ENCODE measurements around the gene GPC1. TPM values are rescaled to one million over a fixed set of nuclear protein-coding genes. Genes with fewer than 3 reads are reported as not detected.

GPC1 gene
- total and polyA plus RNA-seq, 2 experiments from 2014 or later: 57.8 to 80.9 TPM

DNA sequence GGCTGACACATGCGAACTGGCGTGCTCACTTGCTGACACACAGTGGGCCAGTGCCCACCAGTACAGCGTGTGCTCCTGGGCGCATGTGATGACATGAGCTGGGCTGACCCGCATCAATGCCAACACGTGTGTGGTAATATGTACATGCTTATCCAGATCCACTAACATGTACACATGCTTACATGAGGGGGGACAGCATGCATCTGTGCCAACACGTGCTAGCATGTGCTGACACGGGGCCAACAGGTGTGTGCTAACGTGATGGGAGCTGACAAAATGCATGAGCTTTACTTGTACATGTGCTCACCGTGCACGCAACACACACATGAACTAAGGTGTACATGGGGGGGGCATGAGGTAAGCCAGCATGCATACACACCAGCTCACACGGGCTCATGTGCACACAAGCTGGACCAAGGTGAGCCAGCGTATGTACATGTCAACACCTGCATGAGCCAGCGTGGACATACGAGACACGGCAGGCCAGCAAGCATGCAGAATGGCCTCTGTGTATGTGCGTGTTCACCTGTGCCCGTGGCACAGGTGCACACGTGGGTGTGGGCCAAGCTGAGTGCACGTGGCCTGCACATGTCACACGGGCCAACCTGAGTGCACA, 28.5 kb downstream of the GPC1 start:
- DNase-seq (ENCODE audit: low read depth in 1 of 2, low spot score in 1 of 2): no peak
- Histone ChIP-seq H3K27ac (no peak overlapping the region), H3K36me3 (peaks cover 2% of the 10 kb centered on the region), H3K27me3 (no peaks in the 10 kb centered on the region), H3K4me1 (ENCODE audit: low read depth) (no peaks in the 10 kb centered on the region), H3K4me3 (no peak overlapping the region), H3K9me3 (ENCODE audit: low read depth) (no peaks in the 10 kb centered on the region)
- TF ChIP-seq, protein P1, sequence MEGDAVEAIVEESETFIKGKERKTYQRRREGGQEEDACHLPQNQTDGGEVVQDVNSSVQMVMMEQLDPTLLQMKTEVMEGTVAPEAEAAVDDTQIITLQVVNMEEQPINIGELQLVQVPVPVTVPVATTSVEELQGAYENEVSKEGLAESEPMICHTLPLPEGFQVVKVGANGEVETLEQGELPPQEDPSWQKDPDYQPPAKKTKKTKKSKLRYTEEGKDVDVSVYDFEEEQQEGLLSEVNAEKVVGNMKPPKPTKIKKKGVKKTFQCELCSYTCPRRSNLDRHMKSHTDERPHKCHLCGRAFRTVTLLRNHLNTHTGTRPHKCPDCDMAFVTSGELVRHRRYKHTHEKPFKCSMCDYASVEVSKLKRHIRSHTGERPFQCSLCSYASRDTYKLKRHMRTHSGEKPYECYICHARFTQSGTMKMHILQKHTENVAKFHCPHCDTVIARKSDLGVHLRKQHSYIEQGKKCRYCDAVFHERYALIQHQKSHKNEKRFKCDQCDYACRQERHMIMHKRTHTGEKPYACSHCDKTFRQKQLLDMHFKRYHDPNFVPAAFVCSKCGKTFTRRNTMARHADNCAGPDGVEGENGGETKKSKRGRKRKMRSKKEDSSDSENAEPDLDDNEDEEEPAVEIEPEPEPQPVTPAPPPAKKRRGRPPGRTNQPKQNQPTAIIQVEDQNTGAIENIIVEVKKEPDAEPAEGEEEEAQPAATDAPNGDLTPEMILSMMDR (IDR thresholded peaks at IDR 0.05; ENCODE audit: low read depth, low read length): no peak

DNA sequence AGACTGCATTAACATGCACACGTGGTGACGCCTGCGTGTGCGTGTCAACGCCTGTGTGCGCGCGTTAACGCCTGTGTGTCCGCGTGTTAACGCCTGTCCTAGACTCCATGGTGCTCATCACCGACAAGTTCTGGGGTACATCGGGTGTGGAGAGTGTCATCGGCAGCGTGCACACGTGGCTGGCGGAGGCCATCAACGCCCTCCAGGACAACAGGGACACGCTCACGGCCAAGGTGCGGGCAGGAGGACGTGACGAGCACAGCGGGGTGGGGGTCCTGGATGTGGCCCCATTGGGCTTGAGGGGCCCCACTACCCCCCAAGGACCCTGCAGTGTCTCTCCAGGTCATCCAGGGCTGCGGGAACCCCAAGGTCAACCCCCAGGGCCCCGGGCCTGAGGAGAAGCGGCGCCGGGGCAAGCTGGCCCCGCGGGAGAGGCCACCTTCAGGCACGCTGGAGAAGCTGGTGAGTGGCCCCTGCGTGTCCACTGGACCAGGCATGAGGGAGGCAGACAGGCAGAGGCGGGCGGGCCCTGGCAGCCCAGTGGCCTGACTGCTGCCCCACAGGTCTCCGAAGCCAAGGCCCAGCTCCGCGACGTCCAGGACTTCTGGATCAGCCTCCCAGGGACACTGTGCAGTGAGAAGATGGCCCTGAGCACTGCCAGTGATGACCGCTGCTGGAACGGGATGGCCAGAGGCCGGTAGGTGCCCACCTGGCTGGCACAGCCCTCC, 29.2 kb downstream of the GPC1 start:
- Histone ChIP-seq H3K9me3 (ENCODE audit: low read depth) (no peaks in the 10 kb centered on the region), H3K36me3 (peaks cover 2% of the 10 kb centered on the region), H3K27ac (no peak overlapping the region), H3K4me3 (no peak overlapping the region), H3K4me1 (ENCODE audit: low read depth) (no peaks in the 10 kb centered on the region), H3K27me3 (no peaks in the 10 kb centered on the region)
- TF ChIP-seq, protein P1 (IDR thresholded peaks at IDR 0.05; ENCODE audit: low read depth, low read length): no peak
- DNase-seq (ENCODE audit: low read depth in 1 of 2, low spot score in 1 of 2): no peak

DNA sequence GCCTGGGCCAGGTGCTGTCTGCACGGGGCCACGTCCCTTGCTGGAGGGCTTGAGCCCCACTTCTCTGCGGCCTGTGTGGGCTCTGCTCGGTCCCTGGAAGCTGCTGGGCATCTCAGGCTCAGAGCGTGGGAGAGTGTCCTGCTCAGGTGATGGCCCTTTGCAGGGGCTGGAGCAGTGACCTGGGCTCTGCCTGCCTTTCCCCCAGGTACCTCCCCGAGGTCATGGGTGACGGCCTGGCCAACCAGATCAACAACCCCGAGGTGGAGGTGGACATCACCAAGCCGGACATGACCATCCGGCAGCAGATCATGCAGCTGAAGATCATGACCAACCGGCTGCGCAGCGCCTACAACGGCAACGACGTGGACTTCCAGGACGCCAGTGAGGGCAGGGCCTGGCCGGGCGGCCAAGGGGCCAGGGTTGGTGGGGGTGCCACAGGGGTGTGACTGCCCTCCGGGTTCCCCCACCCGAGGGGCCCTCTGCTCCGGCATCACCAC, 29.9 kb downstream of the GPC1 start:
- peaks cover 2% of the 10 kb centered on the region for H3K36me3 ChIP-seq
- no peaks in the 10 kb centered on the region for H3K27me3 ChIP-seq
- H3K27ac ChIP-seq: no peak overlapping the region
- H3K4me3 ChIP-seq: no peak overlapping the region
- TF ChIP-seq, protein P1 (IDR thresholded peaks at IDR 0.05; ENCODE audit: low read depth, low read length): no peak
- H3K4me1 ChIP-seq (ENCODE audit: low read depth): no peaks in the 10 kb centered on the region
- DNase-seq (ENCODE audit: low read depth in 1 of 2, low spot score in 1 of 2): no peak
- H3K9me3 ChIP-seq (ENCODE audit: low read depth): no peaks in the 10 kb centered on the region

DNA sequence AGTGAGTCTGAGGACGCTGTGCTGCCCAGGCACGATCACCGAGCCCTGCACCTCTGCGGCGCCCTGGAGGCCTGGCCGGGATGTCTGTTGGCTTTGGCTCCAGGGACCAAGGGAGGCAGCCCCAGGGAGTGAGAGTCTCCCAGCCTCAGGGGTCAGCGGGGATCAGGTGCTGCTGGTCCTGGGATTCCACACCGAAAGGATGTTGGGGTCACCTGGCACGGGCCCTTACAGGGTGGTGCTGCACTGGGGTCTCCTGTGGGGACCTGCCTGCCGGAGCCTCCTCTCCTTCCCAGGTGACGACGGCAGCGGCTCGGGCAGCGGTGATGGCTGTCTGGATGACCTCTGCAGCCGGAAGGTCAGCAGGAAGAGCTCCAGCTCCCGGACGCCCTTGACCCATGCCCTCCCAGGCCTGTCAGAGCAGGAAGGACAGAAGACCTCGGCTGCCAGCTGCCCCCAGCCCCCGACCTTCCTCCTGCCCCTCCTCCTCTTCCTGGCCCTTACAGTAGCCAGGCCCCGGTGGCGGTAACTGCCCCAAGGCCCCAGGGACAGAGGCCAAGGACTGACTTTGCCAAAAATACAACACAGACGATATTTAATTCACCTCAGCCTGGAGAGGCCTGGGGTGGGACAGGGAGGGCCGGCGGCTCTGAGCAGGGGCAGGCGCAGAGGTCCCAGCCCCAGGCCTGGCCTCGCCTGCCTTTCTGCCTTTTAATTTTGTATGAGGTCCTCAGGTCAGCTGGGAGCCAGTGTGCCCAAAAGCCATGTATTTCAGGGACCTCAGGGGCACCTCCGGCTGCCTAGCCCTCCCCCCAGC, 30.5 kb downstream of the GPC1 start:
- Histone ChIP-seq H3K27me3 (no peaks in the 10 kb centered on the region), H3K4me1 (ENCODE audit: low read depth) (no peaks in the 10 kb centered on the region), H3K4me3 (no peak overlapping the region), H3K36me3 (peaks cover 2% of the 10 kb centered on the region), H3K9me3 (ENCODE audit: low read depth) (no peaks in the 10 kb centered on the region), H3K27ac (peak overlapping the region; percentile 66)
- TF ChIP-seq, protein P1 (IDR thresholded peaks at IDR 0.05; ENCODE audit: low read depth, low read length): no peak
- no peak for DNase-seq (ENCODE audit: low read depth in 1 of 2, low spot score in 1 of 2)

DNA sequence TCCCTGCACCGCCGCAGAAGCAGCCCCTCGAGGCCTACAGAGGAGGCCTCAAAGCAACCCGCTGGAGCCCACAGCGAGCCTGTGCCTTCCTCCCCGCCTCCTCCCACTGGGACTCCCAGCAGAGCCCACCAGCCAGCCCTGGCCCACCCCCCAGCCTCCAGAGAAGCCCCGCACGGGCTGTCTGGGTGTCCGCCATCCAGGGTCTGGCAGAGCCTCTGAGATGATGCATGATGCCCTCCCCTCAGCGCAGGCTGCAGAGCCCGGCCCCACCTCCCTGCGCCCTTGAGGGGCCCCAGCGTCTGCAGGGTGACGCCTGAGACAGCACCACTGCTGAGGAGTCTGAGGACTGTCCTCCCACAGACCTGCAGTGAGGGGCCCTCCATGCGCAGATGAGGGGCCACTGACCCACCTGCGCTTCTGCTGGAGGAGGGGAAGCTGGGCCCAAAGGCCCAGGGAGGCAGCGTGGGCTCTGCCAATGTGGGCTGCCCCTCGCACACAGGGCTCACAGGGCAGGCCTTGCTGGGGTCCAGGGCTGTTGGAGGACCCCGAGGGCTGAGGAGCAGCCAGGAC, 31.2 kb downstream of the GPC1 start:
- Histone ChIP-seq H3K27ac (peak overlapping the region; percentile 66), H3K4me3 (no peak overlapping the region), H3K4me1 (ENCODE audit: low read depth) (no peaks in the 10 kb centered on the region), H3K27me3 (no peaks in the 10 kb centered on the region), H3K36me3 (peaks cover 2% of the 10 kb centered on the region), H3K9me3 (ENCODE audit: low read depth) (no peaks in the 10 kb centered on the region)
- DNase-seq (ENCODE audit: low read depth in 1 of 2, low spot score in 1 of 2): no peak
- TF ChIP-seq, protein P1 (IDR thresholded peaks at IDR 0.05; ENCODE audit: low read depth, low read length): no peak
